GM12878 (cell line): ENCODE measurements around the gene MAML2. TPM values are rescaled to one million over a fixed set of nuclear protein-coding genes. Genes with fewer than 3 reads are reported as not detected.

Experiments
- ATAC-seq: fragments of 200-7000 bp; cut with Tn5 transposase; 3 replicates; pipeline ENCODE4 v1.9.1; 2020; ENCODE audit warnings: mild to moderate bottlenecking, moderate library complexity
- BruUV-seq: library from RNA; stranded (reverse); fragments of 400-500 nt; replicated peaks from 2 replicates; lab custom pipeline; 2021; lab: Mats Ljungman, UMichigan
- CTCF ChIA-PET: fragments of 300-600 bp; sonication (Branson Sonifier 250); formaldehyde crosslinking; extraction: SDS; loops from one replicate; lab custom pipeline; 2021; ENCODE audit warnings: inconsistent platforms; lab: Yijun Ruan, JAX
- POLR2A ChIA-PET: fragments of 350-600 bp; formaldehyde crosslinking; extraction: SDS; loops from one replicate; lab custom pipeline; 2021; ENCODE audit warnings: inconsistent platforms; lab: Charles Lee
- RAD21 ChIA-PET: fragments of 300-600 bp; sonication (Branson Sonifier 250); formaldehyde crosslinking; loops from one replicate; lab custom pipeline; 2023; ENCODE audit warnings: antibody characterized with exemption; ENCODE audit not compliant: unreplicated experiment; lab: Charles Lee
- SMC1A ChIA-PET: fragments of 300-600 bp; sonication (Branson Sonifier 250); formaldehyde crosslinking; loops from one replicate; lab custom pipeline; 2023; ENCODE audit not compliant: unreplicated experiment, uncharacterized antibody; lab: Charles Lee
- DNase-seq: peaks from one replicate; pipeline ENCODE4 v3.0.0-alpha.2; 2011; ENCODE audit warnings: low read depth, low spot score
- FAIRE-seq: peaks from 3 replicates; lab custom pipeline; 2011; peaks lifted over from hg19 to GRCh38; lab: Jason Lieb, UNC
- H2AFZ ChIP-seq: 2 replicates; pipeline ENCODE4 v1.6.0; 2011; ENCODE audit warnings: low read depth, low read length, control low read depth; ENCODE audit not compliant: control insufficient read depth
- H3K27ac ChIP-seq: 2 replicates; pipeline ENCODE4 v1.5.1; 2011; ENCODE audit warnings: control low read depth; ENCODE audit not compliant: control insufficient read depth, insufficient read depth
- H3K27me3 ChIP-seq, 2 experiments: replicated peaks in 1 of 2; 2 replicates each; pipeline versions ENCODE4 v1.6.0 to v1.6.1; 2011; ENCODE audit warnings: low read length in 1 of 2; ENCODE audit not compliant: control insufficient read depth in 2 of 2, insufficient read depth in 2 of 2
- H3K36me3 ChIP-seq, 2 experiments: 2 replicates each; pipeline ENCODE4 v1.5.1; 2011; ENCODE audit warnings: low read length in 1 of 2; ENCODE audit not compliant: control insufficient read depth in 2 of 2, insufficient read depth in 2 of 2
- H3K4me1 ChIP-seq: 2 replicates; pipeline ENCODE4 v1.6.1; 2011; ENCODE audit warnings: mild to moderate bottlenecking, low read length, moderate library complexity, mixed read lengths; ENCODE audit not compliant: control insufficient read depth, insufficient read depth
- H3K4me2 ChIP-seq: 2 replicates; pipeline ENCODE4 v1.6.0; 2011; ENCODE audit warnings: control low read depth; ENCODE audit not compliant: control insufficient read depth, insufficient read depth
- H3K4me3 ChIP-seq: fragments of 200-600 bp; sonication (generic); 2 replicates; pipeline ENCODE4 v1.5.1; 2016
- H3K79me2 ChIP-seq: 2 replicates; pipeline ENCODE4 v1.6.0; 2011; ENCODE audit warnings: low read length; ENCODE audit not compliant: control insufficient read depth, insufficient read depth
- H3K9ac ChIP-seq: 2 replicates; pipeline ENCODE4 v1.8.0; 2011; ENCODE audit warnings: low read length, control low read depth, mixed read lengths; ENCODE audit not compliant: control insufficient read depth, insufficient read depth
- H3K9me3 ChIP-seq: replicated peaks from 3 replicates; pipeline ENCODE4 v1.5.1; 2011; ENCODE audit warnings: mild to moderate bottlenecking, low read length; ENCODE audit not compliant: control insufficient read depth, insufficient read depth
- H4K20me1 ChIP-seq: 2 replicates; pipeline ENCODE4 v1.6.0; 2011; ENCODE audit not compliant: control insufficient read depth, insufficient read depth
- BHLHE40 ChIP-seq, 2 experiments: fragments of 450-650 bp in 1 of 2; IDR thresholded peaks; 2 replicates each; pipeline ENCODE4 v1.6.1; 2011 to 2017; ENCODE audit warnings: low read depth in 2 of 2, borderline replicate concordance in 1 of 2, improper control_type of control experiment in 1 of 2, low read length in 1 of 2, mild to moderate bottlenecking in 1 of 2
- EGR1 ChIP-seq, 2 experiments: IDR thresholded peaks; 1 replicate in 1 of 2; 2 replicates in 1 of 2; pipeline ENCODE4 v1.6.1; 2011 to 2012; ENCODE audit warnings: low read depth in 2 of 2, low read length in 2 of 2, borderline replicate concordance in 1 of 2, mild to moderate bottlenecking in 1 of 2, moderate library complexity in 1 of 2
- ESRRA ChIP-seq: IDR thresholded peaks from 2 replicates; pipeline ENCODE4 v1.6.1; 2012; ENCODE audit warnings: mild to moderate bottlenecking, low read length, improper control_type of control experiment
- FOXK2 ChIP-seq: fragments of 450-650 bp; IDR thresholded peaks from 2 replicates; pipeline ENCODE4 v1.6.1; 2017; ENCODE audit warnings: mild to moderate bottlenecking, moderate library complexity
- FOXM1 ChIP-seq: IDR thresholded peaks from 2 replicates; pipeline ENCODE4 v1.6.1; 2012; ENCODE audit warnings: low read depth, mild to moderate bottlenecking, inconsistent platforms, low read length, moderate library complexity
- HDGF ChIP-seq: fragments of 450-650 bp; IDR thresholded peaks from 2 replicates; pipeline ENCODE4 v1.6.1; 2016; ENCODE audit warnings: antibody characterized with exemption
- MEF2B ChIP-seq: fragments of 450-650 bp; IDR thresholded peaks from 2 replicates; pipeline ENCODE4 v1.6.1; 2018; ENCODE audit warnings: mild to moderate bottlenecking, moderate library complexity; ENCODE audit not compliant: partially characterized antibody, poor library complexity, severe bottlenecking
- POLR2AphosphoS2 ChIP-seq: IDR thresholded peaks from 2 replicates; pipeline ENCODE4 v1.6.1; 2011; ENCODE audit warnings: low read depth, mild to moderate bottlenecking, low read length, improper control_type of control experiment, moderate library complexity
- RAD21 ChIP-seq: IDR thresholded peaks from 2 replicates; pipeline ENCODE4 v1.6.1; 2011; ENCODE audit warnings: mild to moderate bottlenecking, low read depth, low read length, moderate library complexity; ENCODE audit not compliant: insufficient read depth
- RAD51 ChIP-seq: fragments of 450-650 bp; IDR thresholded peaks from 2 replicates; pipeline ENCODE4 v1.6.1; 2016; ENCODE audit warnings: moderate library complexity, mild to moderate bottlenecking, inconsistent platforms
- SMAD5 ChIP-seq: IDR thresholded peaks from 2 replicates; pipeline ENCODE4 v1.6.1; 2016; ENCODE audit warnings: antibody characterized with exemption, low read depth
- SMARCA5 ChIP-seq: fragments of 450-650 bp; IDR thresholded peaks from 2 replicates; pipeline ENCODE4 v1.6.1; 2017; ENCODE audit warnings: mild to moderate bottlenecking
- SREBF1 ChIP-seq: IDR thresholded peaks from 2 replicates; pipeline ENCODE4 v1.6.1; 2012; ENCODE audit warnings: mild to moderate bottlenecking, low read length
- WGBS: methylation state at CpG from one replicate; pipeline ENCODE4 v1.1.6; 2016; ENCODE audit warnings: low lambda C conversion rate; ENCODE audit not compliant: insufficient replicate concordance, insufficient coverage; ENCODE audit errors: missing lambda C conversion rate; 5-methylcytosine and 5-hydroxymethylcytosine counted together
- in situ Hi-C: fragments of 300-500 bp; cut with MboI; formaldehyde crosslinking; loops from 9 replicates; pipeline ENCODE4 v1.14.3; 2018; ENCODE audit warnings: mixed read lengths
- intact Hi-C: fragments of 100-400 bp; cut with micrococcal nuclease; formaldehyde crosslinking; loops from one replicate; pipeline ENCODE4 v1.14.2; 2022; ENCODE audit not compliant: unreplicated experiment
- polyA plus RNA-seq, 11 experiments: library from polyadenylated mRNA; depleted of rRNA in 4 of 11; unstranded in 6 of 11; stranded (reverse) in 5 of 11; fragments of >200 nt; fragmentation: Nextera tagmentation in 4 of 11; fragmentation: Illumina TruSeq in 1 of 11; extraction: Ambion mirVana in 4 of 11; extraction: Trizol in 1 of 11; gene quantifications; 1 replicate in 1 of 11; 2 replicates in 10 of 11; pipeline versions ENCODE4 v1.2.1 to v1.2.3, GENCODE V29; 2011 to 2016; ENCODE audit warnings: inconsistent platforms in 2 of 11, missing spikeins in 2 of 11, low read depth in 1 of 11
- total RNA-seq, 4 experiments: library from RNA; depleted of rRNA in 3 of 4; stranded (reverse); fragments of >200 nt in 3 of 4; fragmentation: Illumina TruSeq in 1 of 4; extraction: Trizol in 1 of 4; gene quantifications; 2 replicates each; pipeline versions ENCODE4 v1.2.1 to v1.2.3, GENCODE V29; 2013 to 2021
- TF ChIP-seq, protein P1 (sequence below): fragments of 450-650 bp; IDR thresholded peaks from 2 replicates; pipeline ENCODE4 v1.6.1; 2017; ENCODE audit warnings: mild to moderate bottlenecking, moderate library complexity
- TF ChIP-seq, protein P2 (sequence below): IDR thresholded peaks from 2 replicates; pipeline ENCODE4 v1.6.1; 2012; ENCODE audit warnings: mild to moderate bottlenecking, low read depth, low read length
- TF ChIP-seq, protein P3 (sequence below): IDR thresholded peaks from 2 replicates; pipeline ENCODE4 v1.6.1; 2012; ENCODE audit warnings: low read depth, low read length, improper control_type of control experiment
- TF ChIP-seq, protein P4 (sequence below): fragments of 450-650 bp; IDR thresholded peaks from 2 replicates; pipeline ENCODE4 v1.6.1; 2016; ENCODE audit warnings: mild to moderate bottlenecking

MAML2 gene
- total and polyA plus RNA-seq, 10 of the 15 experiments (the other 5 are each of a cell fraction or from before 2014, with no cell fraction given): 2.5 to 15.1 (median 12.0) TPM

DNA sequence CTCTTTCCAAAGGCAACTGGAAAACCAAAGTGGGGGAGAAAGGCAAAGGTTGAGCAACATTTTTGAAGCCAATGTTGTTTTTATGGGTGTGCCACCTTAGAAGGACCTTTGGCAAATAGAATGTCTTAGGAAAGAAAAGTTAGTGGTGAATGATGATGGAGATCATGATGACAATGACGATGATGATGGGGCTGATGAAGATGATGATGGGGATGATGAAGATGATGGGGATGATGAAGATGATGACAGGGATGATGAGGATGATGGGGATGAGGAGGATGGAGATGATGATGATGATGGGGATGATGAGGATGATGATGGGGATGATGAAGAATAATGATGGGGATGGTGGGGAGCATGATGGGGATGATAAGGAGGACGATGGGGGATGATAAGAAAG lies 340.7 kb downstream of the MAML2 start:
- Histone ChIP-seq H3K9me3 (no peaks in the 10 kb centered on the region), H3K27ac (no peak overlapping the region), H4K20me1 (no peaks in the 10 kb centered on the region), H3K79me2 (no peaks in the 10 kb centered on the region), H3K4me3 (no peak overlapping the region), H3K4me1 (0 out of 2 replicates have a peak, but pooled peaks cover 6% of the 10 kb centered on the region), H3K9ac (no peak overlapping the region), H3K27me3 (no peaks in the 10 kb centered on the region), H3K4me2 (no peak overlapping the region), H3K36me3 (no peaks in the 10 kb centered on the region; a peak in 1 of 4 replicates), H2AFZ (no peak overlapping the region)
- WGBS: 49% methylated on average over 2 of the region's 2 CpGs
- CTCF ChIA-PET: no interaction called here
- POLR2A ChIA-PET: no interaction called here
- SMC1A ChIA-PET: no interaction called here
- in situ Hi-C loops: no loop called here
- intact Hi-C loops: no loop called here
- FAIRE-seq (no peak), DNase-seq (no peak), ATAC-seq (no peak)
- RAD21 ChIA-PET: no interaction called here
- BruUV-seq: no TSS peak
- TF ChIP-seq FOXM1: no peak
- no peak for TF ChIP-seq HDGF
- TF ChIP-seq, protein P1, sequence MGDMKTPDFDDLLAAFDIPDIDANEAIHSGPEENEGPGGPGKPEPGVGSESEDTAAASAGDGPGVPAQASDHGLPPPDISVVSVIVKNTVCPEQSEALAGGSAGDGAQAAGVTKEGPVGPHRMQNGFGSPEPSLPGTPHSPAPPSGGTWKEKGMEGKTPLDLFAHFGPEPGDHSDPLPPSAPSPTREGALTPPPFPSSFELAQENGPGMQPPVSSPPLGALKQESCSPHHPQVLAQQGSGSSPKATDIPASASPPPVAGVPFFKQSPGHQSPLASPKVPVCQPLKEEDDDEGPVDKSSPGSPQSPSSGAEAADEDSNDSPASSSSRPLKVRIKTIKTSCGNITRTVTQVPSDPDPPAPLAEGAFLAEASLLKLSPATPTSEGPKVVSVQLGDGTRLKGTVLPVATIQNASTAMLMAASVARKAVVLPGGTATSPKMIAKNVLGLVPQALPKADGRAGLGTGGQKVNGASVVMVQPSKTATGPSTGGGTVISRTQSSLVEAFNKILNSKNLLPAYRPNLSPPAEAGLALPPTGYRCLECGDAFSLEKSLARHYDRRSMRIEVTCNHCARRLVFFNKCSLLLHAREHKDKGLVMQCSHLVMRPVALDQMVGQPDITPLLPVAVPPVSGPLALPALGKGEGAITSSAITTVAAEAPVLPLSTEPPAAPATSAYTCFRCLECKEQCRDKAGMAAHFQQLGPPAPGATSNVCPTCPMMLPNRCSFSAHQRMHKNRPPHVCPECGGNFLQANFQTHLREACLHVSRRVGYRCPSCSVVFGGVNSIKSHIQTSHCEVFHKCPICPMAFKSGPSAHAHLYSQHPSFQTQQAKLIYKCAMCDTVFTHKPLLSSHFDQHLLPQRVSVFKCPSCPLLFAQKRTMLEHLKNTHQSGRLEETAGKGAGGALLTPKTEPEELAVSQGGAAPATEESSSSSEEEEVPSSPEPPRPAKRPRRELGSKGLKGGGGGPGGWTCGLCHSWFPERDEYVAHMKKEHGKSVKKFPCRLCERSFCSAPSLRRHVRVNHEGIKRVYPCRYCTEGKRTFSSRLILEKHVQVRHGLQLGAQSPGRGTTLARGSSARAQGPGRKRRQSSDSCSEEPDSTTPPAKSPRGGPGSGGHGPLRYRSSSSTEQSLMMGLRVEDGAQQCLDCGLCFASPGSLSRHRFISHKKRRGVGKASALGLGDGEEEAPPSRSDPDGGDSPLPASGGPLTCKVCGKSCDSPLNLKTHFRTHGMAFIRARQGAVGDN: no peak
- TF ChIP-seq SMAD5: no peak
- no peak for TF ChIP-seq MEF2B
- TF ChIP-seq, protein P2, sequence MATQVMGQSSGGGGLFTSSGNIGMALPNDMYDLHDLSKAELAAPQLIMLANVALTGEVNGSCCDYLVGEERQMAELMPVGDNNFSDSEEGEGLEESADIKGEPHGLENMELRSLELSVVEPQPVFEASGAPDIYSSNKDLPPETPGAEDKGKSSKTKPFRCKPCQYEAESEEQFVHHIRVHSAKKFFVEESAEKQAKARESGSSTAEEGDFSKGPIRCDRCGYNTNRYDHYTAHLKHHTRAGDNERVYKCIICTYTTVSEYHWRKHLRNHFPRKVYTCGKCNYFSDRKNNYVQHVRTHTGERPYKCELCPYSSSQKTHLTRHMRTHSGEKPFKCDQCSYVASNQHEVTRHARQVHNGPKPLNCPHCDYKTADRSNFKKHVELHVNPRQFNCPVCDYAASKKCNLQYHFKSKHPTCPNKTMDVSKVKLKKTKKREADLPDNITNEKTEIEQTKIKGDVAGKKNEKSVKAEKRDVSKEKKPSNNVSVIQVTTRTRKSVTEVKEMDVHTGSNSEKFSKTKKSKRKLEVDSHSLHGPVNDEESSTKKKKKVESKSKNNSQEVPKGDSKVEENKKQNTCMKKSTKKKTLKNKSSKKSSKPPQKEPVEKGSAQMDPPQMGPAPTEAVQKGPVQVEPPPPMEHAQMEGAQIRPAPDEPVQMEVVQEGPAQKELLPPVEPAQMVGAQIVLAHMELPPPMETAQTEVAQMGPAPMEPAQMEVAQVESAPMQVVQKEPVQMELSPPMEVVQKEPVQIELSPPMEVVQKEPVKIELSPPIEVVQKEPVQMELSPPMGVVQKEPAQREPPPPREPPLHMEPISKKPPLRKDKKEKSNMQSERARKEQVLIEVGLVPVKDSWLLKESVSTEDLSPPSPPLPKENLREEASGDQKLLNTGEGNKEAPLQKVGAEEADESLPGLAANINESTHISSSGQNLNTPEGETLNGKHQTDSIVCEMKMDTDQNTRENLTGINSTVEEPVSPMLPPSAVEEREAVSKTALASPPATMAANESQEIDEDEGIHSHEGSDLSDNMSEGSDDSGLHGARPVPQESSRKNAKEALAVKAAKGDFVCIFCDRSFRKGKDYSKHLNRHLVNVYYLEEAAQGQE: no peak
- no peak for TF ChIP-seq BHLHE40 (IDR thresholded peaks at IDR 0.05; ENCODE audit: borderline replicate concordance in 1 of 2, low read depth in 2 of 2, low read length in 1 of 2)
- no peak for TF ChIP-seq RAD51
- TF ChIP-seq SMARCA5: no peak
- no peak for TF ChIP-seq POLR2AphosphoS2
- no peak for TF ChIP-seq SREBF1
- TF ChIP-seq EGR1 (IDR thresholded peaks at IDR 0.05; ENCODE audit: borderline replicate concordance in 1 of 2, low read depth in 2 of 2, low read length in 2 of 2): no peak
- TF ChIP-seq RAD21: no peak
- TF ChIP-seq, protein P3, sequence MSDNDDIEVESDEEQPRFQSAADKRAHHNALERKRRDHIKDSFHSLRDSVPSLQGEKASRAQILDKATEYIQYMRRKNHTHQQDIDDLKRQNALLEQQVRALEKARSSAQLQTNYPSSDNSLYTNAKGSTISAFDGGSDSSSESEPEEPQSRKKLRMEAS: no peak
- TF ChIP-seq, protein P4, sequence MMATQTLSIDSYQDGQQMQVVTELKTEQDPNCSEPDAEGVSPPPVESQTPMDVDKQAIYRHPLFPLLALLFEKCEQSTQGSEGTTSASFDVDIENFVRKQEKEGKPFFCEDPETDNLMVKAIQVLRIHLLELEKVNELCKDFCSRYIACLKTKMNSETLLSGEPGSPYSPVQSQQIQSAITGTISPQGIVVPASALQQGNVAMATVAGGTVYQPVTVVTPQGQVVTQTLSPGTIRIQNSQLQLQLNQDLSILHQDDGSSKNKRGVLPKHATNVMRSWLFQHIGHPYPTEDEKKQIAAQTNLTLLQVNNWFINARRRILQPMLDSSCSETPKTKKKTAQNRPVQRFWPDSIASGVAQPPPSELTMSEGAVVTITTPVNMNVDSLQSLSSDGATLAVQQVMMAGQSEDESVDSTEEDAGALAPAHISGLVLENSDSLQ: no peak
- no peak for TF ChIP-seq ESRRA
- no peak for TF ChIP-seq FOXK2
